Suprapubic skin (tissue), 4 donors: ENCODE measurements around the gene ERICH3.

Experiments used
- EP300 ChIP-seq: sonication (generic); formaldehyde crosslinking; IDR thresholded peaks from one replicate; pipeline ENCODE4 v1.6.1; 2017; ENCODE audit warnings: antibody characterized with exemption
- POLR2A ChIP-seq, 2 donors: fragments of 450-650 bp; IDR thresholded peaks; one replicate each; pipeline ENCODE4 v1.6.1; 2017; ENCODE audit warnings: antibody characterized with exemption in 2 of 2, mild to moderate bottlenecking in 2 of 2, moderate library complexity in 2 of 2
- POLR2AphosphoS5 ChIP-seq, 3 donors: sonication (generic); formaldehyde crosslinking; IDR thresholded peaks; one replicate each; pipeline ENCODE4 v1.6.1; 2017; ENCODE audit warnings: antibody characterized with exemption in 3 of 3
- TF ChIP-seq, protein P1 (sequence below), 2 donors: fragments of 200-600 bp in 1 of 2; fragments of 450-650 bp in 1 of 2; sonication (generic) in 1 of 2; IDR thresholded peaks; one replicate each; pipeline ENCODE4 v1.5.1; 2016 to 2019; ENCODE audit warnings: antibody characterized with exemption in 2 of 2, mild to moderate bottlenecking in 1 of 2, moderate library complexity in 1 of 2

DNA sequence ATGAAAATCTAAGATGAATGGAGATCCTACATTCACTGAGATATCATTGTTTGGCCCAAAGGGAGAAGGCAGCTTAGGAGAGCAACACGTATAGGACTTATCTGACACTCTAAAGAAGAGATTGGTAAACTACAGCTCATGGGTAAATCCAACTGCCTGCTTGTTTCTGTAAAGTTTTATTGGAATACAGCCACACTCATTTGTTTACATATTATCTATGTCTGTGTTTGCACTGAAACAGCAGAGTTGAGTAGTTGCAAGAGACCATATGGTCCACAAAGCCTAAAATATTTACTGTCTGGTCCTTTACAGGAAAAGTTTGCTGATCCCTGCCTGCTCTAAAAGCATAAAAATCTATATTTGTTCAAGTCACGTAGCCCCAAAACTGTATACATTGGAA lies 146.9 kb downstream of the ERICH3 start:
- TF ChIP-seq POLR2A (IDR thresholded peaks at IDR 0.05) (no peak), POLR2AphosphoS5 (IDR thresholded peaks at IDR 0.05) (no peak), EP300 (no peak)
- TF ChIP-seq, protein P1, sequence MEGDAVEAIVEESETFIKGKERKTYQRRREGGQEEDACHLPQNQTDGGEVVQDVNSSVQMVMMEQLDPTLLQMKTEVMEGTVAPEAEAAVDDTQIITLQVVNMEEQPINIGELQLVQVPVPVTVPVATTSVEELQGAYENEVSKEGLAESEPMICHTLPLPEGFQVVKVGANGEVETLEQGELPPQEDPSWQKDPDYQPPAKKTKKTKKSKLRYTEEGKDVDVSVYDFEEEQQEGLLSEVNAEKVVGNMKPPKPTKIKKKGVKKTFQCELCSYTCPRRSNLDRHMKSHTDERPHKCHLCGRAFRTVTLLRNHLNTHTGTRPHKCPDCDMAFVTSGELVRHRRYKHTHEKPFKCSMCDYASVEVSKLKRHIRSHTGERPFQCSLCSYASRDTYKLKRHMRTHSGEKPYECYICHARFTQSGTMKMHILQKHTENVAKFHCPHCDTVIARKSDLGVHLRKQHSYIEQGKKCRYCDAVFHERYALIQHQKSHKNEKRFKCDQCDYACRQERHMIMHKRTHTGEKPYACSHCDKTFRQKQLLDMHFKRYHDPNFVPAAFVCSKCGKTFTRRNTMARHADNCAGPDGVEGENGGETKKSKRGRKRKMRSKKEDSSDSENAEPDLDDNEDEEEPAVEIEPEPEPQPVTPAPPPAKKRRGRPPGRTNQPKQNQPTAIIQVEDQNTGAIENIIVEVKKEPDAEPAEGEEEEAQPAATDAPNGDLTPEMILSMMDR (IDR thresholded peaks at IDR 0.05), result no peak
